Measurements from ENCODE around the gene GHRL.
"Not testable (repeated sequence)": the region's sequence is repeated elsewhere in the genome, so short reads cannot be mapped to it uniquely, and the experiment has no call there.

The GHRL gene

GRCh38 chr3:10272476-10272875, 20.3 kb downstream of the GHRL start:
- DNase-seq: not testable (repeated sequence)

GRCh38 chr3:10269443-10269842, 23.3 kb downstream of the GHRL start:
- DNase-seq: no peak

- DNase-seq: no peak
Measured at GRCh38 chr3:10268930-10269329, 23.8 kb downstream of the GHRL start.

GRCh38 chr3:10268116-10268515, 24.6 kb downstream of the GHRL start:
- DNase-seq: no peak

- DNase-seq: not testable (repeated sequence)
Measured at GRCh38 chr3:10266936-10267335, 25.8 kb downstream of the GHRL start.

- DNase-seq: no peak
Measured at GRCh38 chr3:10265833-10266232, 26.9 kb downstream of the GHRL start.

- no peak for DNase-seq
Measured at GRCh38 chr3:10263646-10264363, 28.9 kb downstream of the GHRL start.

- DNase-seq: no peak
Measured at GRCh38 chr3:10262027-10262426, 30.7 kb downstream of the GHRL start.

- no peak for DNase-seq
Measured at GRCh38 chr3:10260211-10260701, 32.5 kb downstream of the GHRL start.

GRCh38 chr3:10259798-10260197, 32.9 kb downstream of the GHRL start:
- no peak for DNase-seq

- no peak for DNase-seq
Measured at GRCh38 chr3:10259036-10259435, 33.7 kb downstream of the GHRL start.

GRCh38 chr3:10255835-10256234, 36.9 kb downstream of the GHRL start:
- no peak for DNase-seq

- DNase-seq: no peak
Measured at GRCh38 chr3:10253731-10254130, 39.0 kb downstream of the GHRL start.

GRCh38 chr3:10251006-10251405, 41.7 kb downstream of the GHRL start:
- DNase-seq: no peak

- DNase-seq: no peak
Measured at GRCh38 chr3:10249833-10250232, 42.9 kb downstream of the GHRL start.

- DNase-seq: no peak
Measured at GRCh38 chr3:10248984-10249748, 43.6 kb downstream of the GHRL start.

GRCh38 chr3:10248184-10248983, 44.4 kb downstream of the GHRL start, which contains the start of gene TATDN2:
Gene TATDN2, plus strand, starts transcription at chr3:10248459. Its CDS starts 742 bp downstream, at chr3:10249201.
- DNase-seq: peak; percentile 80

GRCh38 chr3:10247679-10248183, 45.0 kb downstream of the GHRL start:
- DNase-seq: no peak

GRCh38 chr3:10245081-10245712, 47.5 kb downstream of the GHRL start:
- DNase-seq: no peak

- no peak for DNase-seq
Measured at GRCh38 chr3:10244009-10244408, 48.7 kb downstream of the GHRL start.

- DNase-seq: no peak
Measured at GRCh38 chr3:10242182-10243065, 50.3 kb downstream of the GHRL start.

GRCh38 chr3:10240799-10241198, 51.9 kb downstream of the GHRL start:
- DNase-seq: no peak

Data from NCI-H1436 (cell line).